Caco-2 (cell line): ENCODE data around the gene SQOR. TPM values are rescaled to one million over a fixed set of nuclear protein-coding genes. Genes with fewer than 3 reads are reported as not detected.

Experiments
- BruUV-seq: library from RNA; stranded (reverse); fragments of 400-500 nt; replicated peaks from 2 replicates; lab custom pipeline; 2021; lab: Mats Ljungman, UMichigan
- CTCF ChIA-PET: fragments of 300-600 bp; sonication (Branson Sonifier 250); formaldehyde crosslinking; loops from one replicate; lab custom pipeline; 2022; ENCODE audit warnings: antibody characterized with exemption; lab: Charles Lee
- POLR2A ChIA-PET: fragments of 300-600 bp; sonication (Branson Sonifier 250); formaldehyde crosslinking; loops from one replicate; lab custom pipeline; 2022; ENCODE audit warnings: antibody characterized with exemption; lab: Charles Lee
- DNase-seq, 2 experiments: peaks; one replicate each; pipeline versions ENCODE4 v3.0.0 to v3.0.0-alpha.2; 2020 to 2022
- H3K27me3 ChIP-seq: replicated peaks from 2 replicates; pipeline ENCODE4 v1.6.0; 2011; ENCODE audit warnings: low read length; ENCODE audit not compliant: control insufficient read depth, insufficient read depth
- H3K36me3 ChIP-seq: 2 replicates; pipeline ENCODE4 v1.5.1; 2011; ENCODE audit warnings: low read length; ENCODE audit not compliant: control insufficient read depth, insufficient read depth
- H3K4me1 ChIP-seq: fragments of 250-450 bp; sonication (Bioruptor Pico); 2 replicates; pipeline ENCODE4 v1.5.1; 2020; ENCODE audit warnings: mild to moderate bottlenecking
- H3K4me3 ChIP-seq: 2 replicates; pipeline ENCODE4 v1.5.1; 2011; ENCODE audit warnings: low read depth, mild to moderate bottlenecking, control low read depth, low read length
- H3K9me3 ChIP-seq: fragments of 250-450 bp; sonication (Bioruptor Pico); 2 replicates; pipeline ENCODE4 v1.5.1; 2020; ENCODE audit warnings: mild to moderate bottlenecking, moderate library complexity
- H3K27ac Mint-ChIP-seq: one replicate; pipeline ENCODE4 v1.8.0; 2022; ENCODE audit warnings: mixed read lengths; ENCODE audit not compliant: unreplicated experiment
- H3K27me3 Mint-ChIP-seq: one replicate; pipeline ENCODE4 v1.8.0; 2022; ENCODE audit warnings: mixed read lengths; ENCODE audit not compliant: insufficient read depth, unreplicated experiment
- H3K36me3 Mint-ChIP-seq: one replicate; pipeline ENCODE4 v1.8.0; 2022; ENCODE audit warnings: mild to moderate bottlenecking, mixed read lengths; ENCODE audit not compliant: insufficient read depth, unreplicated experiment
- H3K4me1 Mint-ChIP-seq: one replicate; pipeline ENCODE4 v1.8.0; 2022; ENCODE audit warnings: low read depth, mixed read lengths; ENCODE audit not compliant: unreplicated experiment
- H3K4me3 Mint-ChIP-seq: one replicate; pipeline ENCODE4 v1.8.0; 2022; ENCODE audit warnings: mild to moderate bottlenecking, moderate library complexity, mixed read lengths; ENCODE audit not compliant: unreplicated experiment
- H3K9me3 Mint-ChIP-seq: one replicate; pipeline ENCODE4 v1.8.0; 2022; ENCODE audit warnings: mixed read lengths; ENCODE audit not compliant: unreplicated experiment
- intact Hi-C: fragments of 100-400 bp; cut with micrococcal nuclease; formaldehyde crosslinking; loops from one replicate; pipeline ENCODE4 v1.10.0; 2022; ENCODE audit not compliant: unreplicated experiment
- total RNA-seq: library from RNA; stranded (reverse); gene quantifications from 2 replicates; pipeline ENCODE4 v1.2.3, GENCODE V29; 2022
- TF ChIP-seq, protein P1 (sequence below), 2 experiments: fragments of 200-600 bp in 1 of 2; IDR thresholded peaks; 1 replicate in 1 of 2; 2 replicates in 1 of 2; pipeline versions ENCODE4 v1.5.1 to v1.8.0; 2011 to 2022; ENCODE audit warnings: antibody characterized with exemption in 1 of 2, control low read depth in 1 of 2, inconsistent platforms in 1 of 2, low read depth in 1 of 2, low read length in 1 of 2, mild to moderate bottlenecking in 1 of 2, moderate library complexity in 1 of 2; ENCODE audit not compliant: insufficient read depth in 1 of 2, severe bottlenecking in 1 of 2, unreplicated experiment in 1 of 2

SQOR gene
- total RNA-seq, 1 experiment from 2014 or later: 5.0 TPM

DNA sequence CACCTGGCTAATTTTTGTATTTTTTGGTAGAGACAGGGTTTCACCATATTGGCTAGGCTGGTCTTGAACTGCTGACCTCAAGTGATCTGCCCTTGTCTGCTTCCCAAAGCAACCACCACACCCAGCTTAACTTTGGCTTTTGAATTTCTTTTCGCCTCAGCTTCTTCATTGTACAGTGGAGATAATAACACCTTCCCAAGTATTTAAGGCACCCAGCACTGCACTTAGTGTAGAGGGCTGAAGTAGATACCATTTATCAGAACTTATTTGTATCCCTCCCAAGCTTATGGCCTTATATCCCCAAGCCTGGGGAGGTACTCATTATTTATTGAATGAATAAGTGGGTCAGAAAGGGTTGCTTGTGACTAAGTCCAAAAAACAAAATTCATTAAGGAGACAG, 2.3 kb downstream of the SQOR start:
- TF ChIP-seq, protein P1, sequence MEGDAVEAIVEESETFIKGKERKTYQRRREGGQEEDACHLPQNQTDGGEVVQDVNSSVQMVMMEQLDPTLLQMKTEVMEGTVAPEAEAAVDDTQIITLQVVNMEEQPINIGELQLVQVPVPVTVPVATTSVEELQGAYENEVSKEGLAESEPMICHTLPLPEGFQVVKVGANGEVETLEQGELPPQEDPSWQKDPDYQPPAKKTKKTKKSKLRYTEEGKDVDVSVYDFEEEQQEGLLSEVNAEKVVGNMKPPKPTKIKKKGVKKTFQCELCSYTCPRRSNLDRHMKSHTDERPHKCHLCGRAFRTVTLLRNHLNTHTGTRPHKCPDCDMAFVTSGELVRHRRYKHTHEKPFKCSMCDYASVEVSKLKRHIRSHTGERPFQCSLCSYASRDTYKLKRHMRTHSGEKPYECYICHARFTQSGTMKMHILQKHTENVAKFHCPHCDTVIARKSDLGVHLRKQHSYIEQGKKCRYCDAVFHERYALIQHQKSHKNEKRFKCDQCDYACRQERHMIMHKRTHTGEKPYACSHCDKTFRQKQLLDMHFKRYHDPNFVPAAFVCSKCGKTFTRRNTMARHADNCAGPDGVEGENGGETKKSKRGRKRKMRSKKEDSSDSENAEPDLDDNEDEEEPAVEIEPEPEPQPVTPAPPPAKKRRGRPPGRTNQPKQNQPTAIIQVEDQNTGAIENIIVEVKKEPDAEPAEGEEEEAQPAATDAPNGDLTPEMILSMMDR (IDR thresholded peaks at IDR 0.05; ENCODE audit: insufficient read depth in 1 of 2, low read depth in 1 of 2, low read length in 1 of 2, severe bottlenecking in 1 of 2, unreplicated experiment in 1 of 2): no peak
- Histone ChIP-seq H3K9me3 (no peaks in the 10 kb centered on the region), H3K4me3 (no peak overlapping the region), H3K4me1 (peaks cover 29% of the 10 kb centered on the region), H3K27me3 (no peaks in the 10 kb centered on the region), H3K36me3 (no peaks in the 10 kb centered on the region)
- Mint-ChIP-seq H3K9me3 (peaks cover under 1% of the 10 kb centered on the region), H3K4me1 (peaks cover 26% of the 10 kb centered on the region), H3K27ac (no peak overlapping the region), H3K36me3 (no peaks in the 10 kb centered on the region), H3K4me3 (no peak overlapping the region), H3K27me3 (no peaks in the 10 kb centered on the region)
- BruUV-seq: no TSS peak
- intact Hi-C loops: no loop called here
- no peak for DNase-seq
- ChIA-PET POLR2A (no interaction called here), CTCF (no interaction called here)

DNA sequence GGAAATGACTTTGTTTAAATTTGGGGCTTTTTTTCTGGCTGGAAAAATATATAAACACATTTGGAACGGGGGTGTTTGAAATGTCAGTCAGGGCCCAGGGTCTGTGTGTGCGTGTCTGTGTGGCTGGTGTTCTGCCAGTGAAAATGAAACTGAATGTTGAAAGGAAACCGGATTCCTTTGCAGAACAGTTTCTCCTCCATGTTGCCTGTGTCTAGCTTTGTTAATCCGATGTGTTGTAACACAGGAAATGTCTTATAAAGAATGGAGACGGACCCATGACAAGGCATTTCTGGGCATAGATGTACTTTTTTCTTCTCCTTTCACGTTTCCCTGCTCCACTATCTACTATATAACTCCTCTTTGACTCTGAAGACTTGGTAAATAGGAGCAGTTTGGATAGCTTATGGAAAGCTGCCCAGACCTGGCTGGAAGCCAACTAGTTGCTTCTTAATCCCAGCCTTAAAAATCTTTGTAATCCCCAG, 2.8 kb downstream of the SQOR start:
- no peaks in the 10 kb centered on the region for H3K36me3 Mint-ChIP-seq
- POLR2A ChIA-PET: no interaction called here
- H3K9me3 ChIP-seq: no peaks in the 10 kb centered on the region
- CTCF ChIA-PET: no interaction called here
- H3K4me3 Mint-ChIP-seq: no peak overlapping the region
- no TSS peak for BruUV-seq
- H3K27me3 Mint-ChIP-seq: no peaks in the 10 kb centered on the region
- no peak for DNase-seq
- H3K4me1 ChIP-seq: peaks cover 34% of the 10 kb centered on the region
- H3K4me3 ChIP-seq: no peak overlapping the region
- TF ChIP-seq, protein P1 (IDR thresholded peaks at IDR 0.05; ENCODE audit: insufficient read depth in 1 of 2, low read depth in 1 of 2, low read length in 1 of 2, severe bottlenecking in 1 of 2, unreplicated experiment in 1 of 2): no peak
- intact Hi-C loops: no loop called here
- peaks cover 5% of the 10 kb centered on the region for H3K9me3 Mint-ChIP-seq
- no peaks in the 10 kb centered on the region for H3K27me3 ChIP-seq
- H3K4me1 Mint-ChIP-seq: peaks cover 30% of the 10 kb centered on the region
- H3K36me3 ChIP-seq: no peaks in the 10 kb centered on the region
- H3K27ac Mint-ChIP-seq: no peak overlapping the region

DNA sequence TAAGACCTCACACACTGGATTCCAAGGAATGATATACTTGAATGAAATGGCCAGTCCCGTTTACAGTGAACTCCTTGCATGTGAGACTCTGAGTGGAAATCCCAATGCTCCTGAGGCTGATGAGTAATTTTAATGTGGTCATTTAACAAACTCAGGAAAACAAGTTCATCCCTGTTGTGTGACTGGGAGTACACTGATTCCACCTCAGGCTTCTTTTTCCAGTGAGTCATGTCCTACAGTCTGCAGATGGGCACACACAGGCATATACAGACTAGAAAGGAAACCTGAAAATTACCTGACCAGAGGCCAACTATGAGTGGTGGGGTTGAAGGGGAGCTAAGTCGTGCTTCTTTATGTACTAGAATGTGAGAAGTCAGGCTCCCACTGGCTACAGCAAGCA, 5.8 kb downstream of the SQOR start:
- H3K4me1 Mint-ChIP-seq: peaks cover 42% of the 10 kb centered on the region
- Histone ChIP-seq H3K27me3 (no peaks in the 10 kb centered on the region), H3K4me3 (no peak overlapping the region), H3K4me1 (peaks cover 49% of the 10 kb centered on the region), H3K9me3 (no peaks in the 10 kb centered on the region), H3K36me3 (no peaks in the 10 kb centered on the region)
- H3K36me3 Mint-ChIP-seq: no peaks in the 10 kb centered on the region
- H3K9me3 Mint-ChIP-seq: peaks cover 9% of the 10 kb centered on the region
- no peaks in the 10 kb centered on the region for H3K27me3 Mint-ChIP-seq
- H3K4me3 Mint-ChIP-seq: no peak overlapping the region
- ChIA-PET POLR2A (no interaction called here), CTCF (interaction anchor here (1.7 kb wide), 1 partner anchor 65 kb away, joined by 6 read pairs; no protein-coding TSS in a partner anchor)
- intact Hi-C loops: loop anchor here (10.0 kb wide), 1 partner anchor 154 kb away; no protein-coding TSS in a partner anchor
- BruUV-seq: no TSS peak
- no peak overlapping the region for H3K27ac Mint-ChIP-seq
- TF ChIP-seq, protein P1 (IDR thresholded peaks at IDR 0.05; ENCODE audit: insufficient read depth in 1 of 2, low read depth in 1 of 2, low read length in 1 of 2, severe bottlenecking in 1 of 2, unreplicated experiment in 1 of 2): no peak
- no peak for DNase-seq
